Measurements from ENCODE around the gene STIM1. TPM values are rescaled to one million over a fixed set of nuclear protein-coding genes. Genes with fewer than 3 reads are reported as not detected.

The STIM1 gene
- total RNA-seq, 1 experiment from 2014 or later, result 93.6 TPM

DNA sequence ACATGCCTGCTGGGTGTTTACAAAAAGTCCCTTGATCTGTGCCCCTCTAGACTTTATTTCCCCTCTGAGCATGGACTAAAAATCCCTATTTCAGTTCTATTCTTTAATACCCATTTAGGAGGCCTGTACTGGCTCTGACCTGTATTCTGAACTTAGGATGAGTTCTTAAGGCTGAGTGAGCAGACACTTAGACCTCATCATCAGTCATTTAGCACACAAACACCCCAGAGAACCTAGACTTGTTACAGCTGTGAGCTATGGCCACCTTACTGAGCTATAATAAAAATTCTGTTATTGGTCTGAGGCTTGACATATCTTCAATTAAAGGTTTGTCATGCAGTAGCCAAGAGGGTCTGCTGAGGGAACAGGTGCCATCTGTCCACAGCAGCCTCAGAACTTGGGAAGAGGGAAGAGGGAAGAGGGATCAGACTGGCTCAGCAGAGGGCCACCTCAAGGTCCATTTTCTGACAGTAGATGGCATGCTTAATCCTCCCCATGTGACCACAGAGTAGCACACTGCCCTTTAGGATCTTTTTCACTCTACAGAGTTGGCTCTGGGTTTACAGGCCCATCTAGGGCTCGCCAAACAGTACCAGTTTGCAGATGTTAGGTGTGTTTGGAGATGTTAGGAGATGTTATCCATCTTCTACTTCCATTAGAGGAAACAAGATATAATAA, 209.0 kb downstream of the STIM1 start:
- no peaks in the 10 kb centered on the region for H3K36me3 ChIP-seq (ENCODE audit: control insufficient read depth, insufficient read depth, low read length)
- intact Hi-C loops (cut with micrococcal nuclease; ENCODE audit: unreplicated experiment), result no loop called here
- no peaks in the 10 kb centered on the region for H3K27me3 ChIP-seq (ENCODE audit: control insufficient read depth, insufficient read depth, low read length)
- no peaks in the 10 kb centered on the region for H3K4me1 ChIP-seq (ENCODE audit: control insufficient read depth, insufficient read depth, low read length)
- POLR2A ChIA-PET, result no interaction called here
- no peak for DNase-seq (ENCODE audit: low read depth, low spot score)
- H3K27ac ChIP-seq (ENCODE audit: low read length), result no peak overlapping the region
- H3K4me3 ChIP-seq (ENCODE audit: low read depth in 2 of 2, low read length in 2 of 2), result no peak overlapping the region
- in situ Hi-C loops (cut with HindIII; ENCODE audit: low pct_unique_long_range_greater_than_20kb, low sequenced_read_pairs), result no loop called here
- CTCF ChIA-PET, result interaction anchor here (0.7 kb wide), 1 partner anchor 209 kb away, joined by 3 read pairs; the partner anchor contains the start of gene STIM1
- peak; percentile 67; the same call in 1 of the 2 replicates for ATAC-seq
- no TSS peak for BruUV-seq (replicated peaks)
- no peaks in the 10 kb centered on the region for H3K9me3 ChIP-seq (ENCODE audit: control insufficient read depth, insufficient read depth, low read depth, low read length)
- TF ChIP-seq SIN3A (IDR thresholded peaks at IDR 0.05; ENCODE audit: borderline replicate concordance, insufficient read depth, low read depth, low read length) (no peak), CTCF (IDR thresholded peaks at IDR 0.05) (peak; percentile 23; the same call in 1 of the 2 replicates)

- no peak overlapping the region for H3K4me3 ChIP-seq (ENCODE audit: low read depth in 2 of 2, low read length in 2 of 2)
- no peaks in the 10 kb centered on the region for H3K27me3 ChIP-seq (ENCODE audit: control insufficient read depth, insufficient read depth, low read length)
- ATAC-seq (no peak), DNase-seq (ENCODE audit: low read depth, low spot score) (no peak)
- no peaks in the 10 kb centered on the region for H3K9me3 ChIP-seq (ENCODE audit: control insufficient read depth, insufficient read depth, low read depth, low read length)
- no peak overlapping the region for H3K27ac ChIP-seq (ENCODE audit: low read length)
- in situ Hi-C loops (cut with HindIII; ENCODE audit: low pct_unique_long_range_greater_than_20kb, low sequenced_read_pairs), result no loop called here
- no peaks in the 10 kb centered on the region for H3K36me3 ChIP-seq (ENCODE audit: control insufficient read depth, insufficient read depth, low read length)
- intact Hi-C loops (cut with micrococcal nuclease; ENCODE audit: unreplicated experiment), result no loop called here
- BruUV-seq (replicated peaks), result no TSS peak
- TF ChIP-seq SIN3A (IDR thresholded peaks at IDR 0.05; ENCODE audit: borderline replicate concordance, insufficient read depth, low read depth, low read length) (no peak), TCF7L2 (IDR thresholded peaks at IDR 0.05; ENCODE audit: low read depth, low read length) (no peak), REST (IDR thresholded peaks at IDR 0.05; ENCODE audit: insufficient read depth in 1 of 2, low read depth in 2 of 2, low read length in 1 of 2) (no peak), POLR2AphosphoS5 (IDR thresholded peaks at IDR 0.05; ENCODE audit: low read depth, low read length) (no peak), CTCF (IDR thresholded peaks at IDR 0.05) (no peak)
- no peaks in the 10 kb centered on the region for H3K4me1 ChIP-seq (ENCODE audit: control insufficient read depth, insufficient read depth, low read length)
- CTCF ChIA-PET, result interaction anchor here (0.7 kb wide), 1 partner anchor 210 kb away, joined by 3 read pairs; the partner anchor contains the start of gene STIM1
- POLR2A ChIA-PET, result no interaction called here
Observed at GRCh38 chr11:4065086-4065485, 209.6 kb downstream of the STIM1 start.

Measured in Panc1 (cell line).